Endothelial cell of umbilical vein (primary cell): ENCODE data around the gene NTSR1. TPM values are rescaled to one million over a fixed set of nuclear protein-coding genes. Genes with fewer than 3 reads are reported as not detected.

Source experiments
- BruUV-seq: library from RNA; stranded (reverse); fragments of 400-500 nt; replicated peaks from 2 replicates; lab custom pipeline; 2021; lab: Mats Ljungman, UMichigan
- CTCF ChIA-PET: fragments of 300-600, 350-600 bp; sonication (Branson Sonifier 250); formaldehyde crosslinking; loops from one replicate; lab custom pipeline; 2021; ENCODE audit warnings: antibody characterized with exemption, inconsistent platforms; lab: Charles Lee
- POLR2A ChIA-PET: fragments of 300-600, 350-600 bp; sonication (Branson Sonifier 250); formaldehyde crosslinking; loops from one replicate; lab custom pipeline; 2021; ENCODE audit warnings: antibody characterized with exemption, inconsistent platforms; lab: Charles Lee
- DNase-seq: peaks from one replicate; pipeline ENCODE4 v3.0.0-alpha.2; 2011; ENCODE audit warnings: low read depth, low spot score
- FAIRE-seq: peaks from 2 replicates; lab custom pipeline; 2011; peaks lifted over from hg19 to GRCh38; lab: Jason Lieb, UNC
- H2AFZ ChIP-seq: 2 replicates; pipeline ENCODE4 v1.6.0; 2012; ENCODE audit warnings: low read depth, low read length, control low read depth, inconsistent platforms
- H3K27ac ChIP-seq: 2 replicates; pipeline ENCODE4 v1.5.1; 2011; ENCODE audit warnings: low read depth, mild to moderate bottlenecking, control low read depth, low read length, moderate library complexity; ENCODE audit not compliant: insufficient read depth
- H3K27me3 ChIP-seq, 2 experiments: 2 replicates each; pipeline versions ENCODE4 v1.6.0 to v1.6.1; 2011; ENCODE audit warnings: low read length in 2 of 2, mixed read lengths in 1 of 2; ENCODE audit not compliant: control insufficient read depth in 2 of 2, insufficient read depth in 2 of 2
- H3K36me3 ChIP-seq, 2 experiments: 2 replicates in 1 of 2; 3 replicates in 1 of 2; pipeline ENCODE4 v1.5.1; 2011; ENCODE audit warnings: low read length in 2 of 2, mild to moderate bottlenecking in 1 of 2, moderate library complexity in 1 of 2; ENCODE audit not compliant: control insufficient read depth in 2 of 2, insufficient read depth in 2 of 2; ENCODE audit errors: extremely low read depth in 1 of 2
- H3K4me1 ChIP-seq: 3 replicates; pipeline ENCODE4 v1.5.1; 2011; ENCODE audit warnings: mild to moderate bottlenecking, low read length; ENCODE audit not compliant: control insufficient read depth, insufficient read depth; ENCODE audit errors: extremely low read depth
- H3K4me2 ChIP-seq: 2 replicates; pipeline ENCODE4 v1.6.1; 2011; ENCODE audit warnings: low read length, control low read depth, mixed read lengths; ENCODE audit not compliant: insufficient read depth
- H3K4me3 ChIP-seq, 3 experiments: fragments of 200-600 bp in 1 of 3; sonication (generic), shearing (Covaris generic) in 1 of 3; replicated peaks in 1 of 3; 2 replicates each; pipeline ENCODE4 v1.5.1; 2011 to 2016; ENCODE audit warnings: control low read depth in 3 of 3, low read length in 3 of 3, mild to moderate bottlenecking in 2 of 3, inconsistent platforms in 1 of 3, low read depth in 1 of 3, moderate library complexity in 1 of 3; ENCODE audit not compliant: insufficient read depth in 1 of 3
- H3K79me2 ChIP-seq: 2 replicates; pipeline ENCODE4 v1.6.0; 2012; ENCODE audit warnings: low read length, inconsistent platforms; ENCODE audit not compliant: control insufficient read depth, insufficient read depth
- H3K9ac ChIP-seq: replicated peaks from 2 replicates; pipeline ENCODE3; 2011; ENCODE audit warnings: low read length, control low read depth; ENCODE audit not compliant: insufficient read depth; ENCODE audit errors: extremely low read depth
- H3K9me1 ChIP-seq: replicated peaks from 3 replicates; pipeline ENCODE4 v1.6.0; 2011; ENCODE audit warnings: mild to moderate bottlenecking, low read length; ENCODE audit not compliant: control insufficient read depth, insufficient read depth; ENCODE audit errors: extremely low read depth
- H3K9me3 ChIP-seq: replicated peaks from 2 replicates; pipeline ENCODE4 v1.5.1; 2012; ENCODE audit warnings: low read length, inconsistent platforms; ENCODE audit not compliant: control insufficient read depth, insufficient read depth
- H4K20me1 ChIP-seq: replicated peaks from 2 replicates; pipeline ENCODE3; 2011; ENCODE audit warnings: mild to moderate bottlenecking, low read length; ENCODE audit not compliant: control insufficient read depth, insufficient read depth; ENCODE audit errors: extremely low read depth
- EZH2 ChIP-seq: IDR thresholded peaks from 2 replicates; pipeline ENCODE4 v1.6.1; 2012; ENCODE audit warnings: borderline replicate concordance, low read depth, mild to moderate bottlenecking, moderate library complexity, low read length, inconsistent platforms; ENCODE audit not compliant: severe bottlenecking
- FOS ChIP-seq: IDR thresholded peaks from 2 replicates; pipeline ENCODE4 v1.6.1; 2011; ENCODE audit warnings: mild to moderate bottlenecking, low read length, moderate library complexity, borderline replicate concordance; ENCODE audit not compliant: insufficient read depth
- GATA2 ChIP-seq: IDR thresholded peaks from 2 replicates; pipeline ENCODE4 v1.7.0; 2011; ENCODE audit warnings: low read depth, mild to moderate bottlenecking, moderate library complexity, mixed read lengths, low read length; ENCODE audit not compliant: insufficient read length, insufficient read depth
- JUN ChIP-seq: IDR thresholded peaks from 2 replicates; pipeline ENCODE4 v1.6.1; 2011; ENCODE audit warnings: borderline replicate concordance, low read depth; ENCODE audit not compliant: insufficient read length, insufficient read depth
- MYC ChIP-seq: IDR thresholded peaks from one replicate; pipeline ENCODE4 v1.6.1; 2011; ENCODE audit warnings: mild to moderate bottlenecking, low read depth, low read length
- POLR2A ChIP-seq: IDR thresholded peaks from 2 replicates; pipeline ENCODE4 v1.6.1; 2012; ENCODE audit warnings: low read depth, mild to moderate bottlenecking, control low read depth, low read length
- POLR2AphosphoS5 ChIP-seq: IDR thresholded peaks from 2 replicates; pipeline ENCODE4 v1.6.1; 2012; ENCODE audit warnings: low read depth, mild to moderate bottlenecking, control low read depth, low read length, moderate library complexity; ENCODE audit not compliant: insufficient read depth
- dilution Hi-C: fragments of 300-500 bp; cut with MboI; formaldehyde crosslinking; loops from one replicate; pipeline ENCODE4 v1.15.0; 2019; ENCODE audit warnings: low sequenced_read_pairs; ENCODE audit not compliant: extremely low pct_ligation_motif_present
- intact Hi-C: fragments of 100-400 bp; cut with micrococcal nuclease; formaldehyde crosslinking; loops from one replicate; pipeline ENCODE4 v1.10.0; 2022
- polyA plus RNA-seq, 4 experiments: library from polyadenylated mRNA; depleted of rRNA in 3 of 4; stranded (reverse) in 3 of 4; unstranded in 1 of 4; fragments of >200 nt; gene quantifications; 2 replicates each; pipeline versions ENCODE4 v1.2.1 to v1.2.3, GENCODE V29; 2011 to 2012; ENCODE audit warnings: missing spikeins in 1 of 4
- total RNA-seq: library from RNA; stranded (reverse); gene quantifications from 2 replicates; pipeline ENCODE4 v1.2.3, GENCODE V29; 2021
- TF ChIP-seq, protein P1 (sequence below), 2 donors: IDR thresholded peaks; 1 replicate in 1 of 2; 2 replicates in 1 of 2; pipeline ENCODE4 v1.5.1; 2011; ENCODE audit warnings: low read length in 2 of 2, mild to moderate bottlenecking in 2 of 2, moderate library complexity in 2 of 2, control low read depth in 1 of 2, inconsistent platforms in 1 of 2, low read depth in 1 of 2; ENCODE audit not compliant: insufficient read depth in 1 of 2; ENCODE audit errors: extremely low read depth in 1 of 2
- TF ChIP-seq, protein P2 (sequence below): IDR thresholded peaks from 2 replicates; pipeline ENCODE4 v1.6.1; 2011; ENCODE audit not compliant: insufficient read depth, insufficient read length

NTSR1 gene
- total and polyA plus RNA-seq, 2 donors (not counting 3 experiments of a cell fraction or from before 2014, with no cell fraction given), result 0.14 to 2.1 TPM

DNA sequence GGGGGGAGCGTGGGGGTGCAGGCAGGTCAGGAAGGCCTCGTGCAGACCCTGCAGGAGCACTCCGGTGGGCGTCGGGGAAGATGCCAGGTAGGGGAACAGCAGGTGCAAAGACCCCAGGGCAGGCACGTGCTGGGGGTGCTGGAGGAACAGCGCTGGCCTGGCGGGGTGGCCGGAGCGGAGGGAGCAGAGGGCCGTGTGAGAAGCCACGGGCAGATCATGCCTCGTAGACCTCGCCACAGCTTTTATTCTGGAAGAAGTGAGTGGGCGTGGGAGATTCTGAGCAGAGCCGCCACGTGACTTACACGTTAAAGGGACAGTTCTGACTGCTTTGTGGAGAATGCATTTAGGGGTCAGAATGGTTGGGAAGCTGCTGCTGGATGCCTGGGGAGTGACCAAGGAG lies 9.3 kb downstream of the NTSR1 start:
- Histone ChIP-seq H3K4me2 (no peak overlapping the region), H3K36me3 (no peaks in the 10 kb centered on the region), H3K27me3 (peaks cover 1 to 30% of the 10 kb centered on the region in 2 experiments), H3K4me1 (no peaks in the 10 kb centered on the region), H3K9ac (no peak overlapping the region), H3K4me3 (no peak overlapping the region), H4K20me1 (no peaks in the 10 kb centered on the region), H3K27ac (no peak overlapping the region), H2AFZ (no peak overlapping the region), H3K79me2 (no peaks in the 10 kb centered on the region), H3K9me1 (no peaks in the 10 kb centered on the region), H3K9me3 (no peaks in the 10 kb centered on the region)
- dilution Hi-C loops, result no loop called here
- POLR2A ChIA-PET, result no interaction called here
- CTCF ChIA-PET, result interaction anchor here (1.4 to 2.3 kb wide), 2 partner anchors 10 to 14 kb away, joined by 6 to 7 read pairs; partner anchors contain the start of gene NTSR1
- DNase-seq (no peak), FAIRE-seq (no peak)
- BruUV-seq, result no TSS peak
- no peak for TF ChIP-seq JUN
- TF ChIP-seq GATA2, result no peak
- TF ChIP-seq MYC, result no peak
- TF ChIP-seq POLR2AphosphoS5, result no peak
- no peak for TF ChIP-seq FOS
- TF ChIP-seq, protein P1, sequence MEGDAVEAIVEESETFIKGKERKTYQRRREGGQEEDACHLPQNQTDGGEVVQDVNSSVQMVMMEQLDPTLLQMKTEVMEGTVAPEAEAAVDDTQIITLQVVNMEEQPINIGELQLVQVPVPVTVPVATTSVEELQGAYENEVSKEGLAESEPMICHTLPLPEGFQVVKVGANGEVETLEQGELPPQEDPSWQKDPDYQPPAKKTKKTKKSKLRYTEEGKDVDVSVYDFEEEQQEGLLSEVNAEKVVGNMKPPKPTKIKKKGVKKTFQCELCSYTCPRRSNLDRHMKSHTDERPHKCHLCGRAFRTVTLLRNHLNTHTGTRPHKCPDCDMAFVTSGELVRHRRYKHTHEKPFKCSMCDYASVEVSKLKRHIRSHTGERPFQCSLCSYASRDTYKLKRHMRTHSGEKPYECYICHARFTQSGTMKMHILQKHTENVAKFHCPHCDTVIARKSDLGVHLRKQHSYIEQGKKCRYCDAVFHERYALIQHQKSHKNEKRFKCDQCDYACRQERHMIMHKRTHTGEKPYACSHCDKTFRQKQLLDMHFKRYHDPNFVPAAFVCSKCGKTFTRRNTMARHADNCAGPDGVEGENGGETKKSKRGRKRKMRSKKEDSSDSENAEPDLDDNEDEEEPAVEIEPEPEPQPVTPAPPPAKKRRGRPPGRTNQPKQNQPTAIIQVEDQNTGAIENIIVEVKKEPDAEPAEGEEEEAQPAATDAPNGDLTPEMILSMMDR (IDR thresholded peaks at IDR 0.05; ENCODE audit: extremely low read depth in 1 of 2, insufficient read depth in 1 of 2, low read depth in 1 of 2, low read length in 2 of 2), result no peak
- no peak for TF ChIP-seq POLR2A
- TF ChIP-seq EZH2, result no peak
- TF ChIP-seq, protein P2, sequence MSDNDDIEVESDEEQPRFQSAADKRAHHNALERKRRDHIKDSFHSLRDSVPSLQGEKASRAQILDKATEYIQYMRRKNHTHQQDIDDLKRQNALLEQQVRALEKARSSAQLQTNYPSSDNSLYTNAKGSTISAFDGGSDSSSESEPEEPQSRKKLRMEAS, result no peak
- intact Hi-C loops, result no loop called here
